Neural cell (in vitro differentiated cells): ENCODE measurements around the gene ST6GALNAC1. TPM values are rescaled to one million over a fixed set of nuclear protein-coding genes. Genes with fewer than 3 reads are reported as not detected.

Experiments used
- H2AFZ ChIP-seq: fragments of 200-600, 300-800 bp; sonication (generic), shearing (Covaris generic); 2 replicates; pipeline ENCODE4 v1.6.0; 2014; ENCODE audit warnings: low read depth, mild to moderate bottlenecking, antibody characterized with exemption, low read length, moderate library complexity
- H3F3A ChIP-seq: fragments of 200-600 bp; shearing (Covaris generic); 2 replicates; pipeline ENCODE4 v1.6.1; 2016; ENCODE audit warnings: mild to moderate bottlenecking, moderate library complexity, mixed read lengths, antibody characterized with exemption, low read length; ENCODE audit not compliant: insufficient read depth, poor library complexity, severe bottlenecking
- H3K27ac ChIP-seq: fragments of 200-600, 300-800 bp; sonication (generic), shearing (Covaris generic); 2 replicates; pipeline ENCODE4 v1.5.1; 2014; ENCODE audit warnings: mild to moderate bottlenecking, low read length, moderate library complexity
- H3K27me3 ChIP-seq: fragments of 300-800, 200-600 bp; sonication (generic), shearing (Covaris generic); 2 replicates; pipeline ENCODE4 v1.6.0; 2014; ENCODE audit warnings: mild to moderate bottlenecking, low read depth, low read length, moderate library complexity; ENCODE audit not compliant: insufficient read depth
- H3K36me3 ChIP-seq: fragments of 300-800, 200-600 bp; sonication (generic), shearing (Covaris generic); 2 replicates; pipeline ENCODE4 v1.5.1; 2014; ENCODE audit warnings: mild to moderate bottlenecking, antibody characterized with exemption, low read length, moderate library complexity; ENCODE audit not compliant: insufficient read depth
- H3K4me2 ChIP-seq: fragments of 300-800, 200-600 bp; sonication (generic), shearing (Covaris generic); 2 replicates; pipeline ENCODE4 v1.6.0; 2014; ENCODE audit warnings: mild to moderate bottlenecking, low read length
- H3K4me3 ChIP-seq: fragments of 300-800, 200-600 bp; sonication (generic), shearing (Covaris generic); 2 replicates; pipeline ENCODE4 v1.5.1; 2014; ENCODE audit warnings: mild to moderate bottlenecking, low read length, moderate library complexity
- H3K79me2 ChIP-seq: fragments of 200-600 bp; shearing (Covaris generic); replicated peaks from 2 replicates; pipeline ENCODE4 v1.6.0; 2014; ENCODE audit warnings: mild to moderate bottlenecking, low read length, moderate library complexity; ENCODE audit not compliant: insufficient read depth
- H3K9ac ChIP-seq: fragments of 300-800, 200-600 bp; sonication (generic), shearing (Covaris generic); 2 replicates; pipeline ENCODE4 v1.6.1; 2016; ENCODE audit warnings: mild to moderate bottlenecking, low read length, mixed read lengths
- H3K9me2 ChIP-seq: fragments of 200-600 bp; shearing (Covaris generic); 2 replicates; pipeline ENCODE4 v1.6.1; 2016; ENCODE audit warnings: mild to moderate bottlenecking, low read length, mixed read lengths; ENCODE audit not compliant: insufficient read depth
- H3K9me3 ChIP-seq: fragments of 200-600, 300-800 bp; sonication (generic), shearing (Covaris generic); 2 replicates; pipeline ENCODE4 v1.6.1; 2016; ENCODE audit warnings: mild to moderate bottlenecking, mixed run types, low read length, moderate library complexity, mixed read lengths
- H4K20me1 ChIP-seq: fragments of 200-600 bp; shearing (Covaris generic); 2 replicates; pipeline ENCODE4 v1.6.1; 2016; ENCODE audit warnings: mild to moderate bottlenecking, mixed run types; ENCODE audit not compliant: insufficient read depth
- CTCF ChIP-seq: fragments of 450-650 bp; IDR thresholded peaks from 2 replicates; pipeline ENCODE4 v1.5.1; 2014; ENCODE audit warnings: antibody characterized with exemption, mild to moderate bottlenecking, moderate library complexity; ENCODE audit not compliant: poor library complexity, severe bottlenecking
- EP300 ChIP-seq: fragments of 450-650 bp; conservative IDR thresholded peaks from 2 replicates; pipeline ENCODE4 v1.6.1; 2014; ENCODE audit warnings: antibody characterized with exemption, mild to moderate bottlenecking, moderate library complexity; ENCODE audit not compliant: poor library complexity, severe bottlenecking
- EZH2 ChIP-seq: fragments of 200-600, 300-800 bp; shearing (Covaris generic), sonication (generic); IDR thresholded peaks from 2 replicates; pipeline ENCODE4 v1.6.1; 2014; ENCODE audit warnings: antibody characterized with exemption, low read length, borderline replicate concordance, mild to moderate bottlenecking; ENCODE audit not compliant: insufficient read depth, poor library complexity, severe bottlenecking
- MXI1 ChIP-seq: fragments of 450-650 bp; conservative IDR thresholded peaks from 2 replicates; pipeline ENCODE4 v1.6.1; 2014; ENCODE audit warnings: antibody characterized with exemption, mild to moderate bottlenecking; ENCODE audit not compliant: poor library complexity, severe bottlenecking
- POLR2AphosphoS5 ChIP-seq: IDR thresholded peaks from 2 replicates; pipeline ENCODE4 v1.6.1; 2012
- RAD21 ChIP-seq: fragments of 450-650 bp; conservative IDR thresholded peaks from 2 replicates; pipeline ENCODE4 v1.6.1; 2014; ENCODE audit warnings: antibody characterized with exemption, mild to moderate bottlenecking, moderate library complexity
- SMC3 ChIP-seq: fragments of 450-650 bp; conservative IDR thresholded peaks from 2 replicates; pipeline ENCODE4 v1.6.1; 2014; ENCODE audit warnings: antibody characterized with exemption, mild to moderate bottlenecking, moderate library complexity; ENCODE audit not compliant: poor library complexity
- TAF1 ChIP-seq: IDR thresholded peaks from 2 replicates; pipeline ENCODE4 v1.6.1; 2012; ENCODE audit warnings: low read depth
- polyA plus RNA-seq: library from polyadenylated mRNA; depleted of rRNA; stranded (reverse); fragments of >200 nt; gene quantifications from 2 replicates; pipeline ENCODE4 v1.2.3, GENCODE V29; 2014
- TF ChIP-seq, protein P1 (sequence below): IDR thresholded peaks from 2 replicates; pipeline ENCODE4 v1.6.1; 2012; ENCODE audit warnings: borderline replicate concordance

ST6GALNAC1 gene
- polyA plus RNA-seq, 1 donor from 2014 or later: not detected

- Histone ChIP-seq H3K27ac (no peak overlapping the region), H3K9ac (no peak overlapping the region), H3K9me2 (no peaks in the 10 kb centered on the region), H3K4me3 (no peak overlapping the region), H3K27me3 (no peaks in the 10 kb centered on the region), H3K9me3 (no peaks in the 10 kb centered on the region), H3K36me3 (no peaks in the 10 kb centered on the region), H3K79me2 (no peaks in the 10 kb centered on the region), H2AFZ (no peak overlapping the region), H3F3A (no peaks in the 10 kb centered on the region), H3K4me2 (no peak overlapping the region), H4K20me1 (no peaks in the 10 kb centered on the region)
- TF ChIP-seq TAF1 (no peak), POLR2AphosphoS5 (no peak), CTCF (no peak), RAD21 (no peak), EZH2 (no peak)
Measured at GRCh38 chr17:76677406-76677805, 33.8 kb upstream of the ST6GALNAC1 start.

- Histone ChIP-seq H3K27ac (no peak overlapping the region), H3F3A (no peaks in the 10 kb centered on the region), H3K4me3 (no peak overlapping the region), H3K27me3 (no peaks in the 10 kb centered on the region), H3K36me3 (no peaks in the 10 kb centered on the region), H2AFZ (no peak overlapping the region), H3K9me3 (no peaks in the 10 kb centered on the region), H3K79me2 (no peaks in the 10 kb centered on the region), H4K20me1 (no peaks in the 10 kb centered on the region), H3K4me2 (no peak overlapping the region), H3K9me2 (no peaks in the 10 kb centered on the region), H3K9ac (no peak overlapping the region)
- TF ChIP-seq RAD21 (no peak), TAF1 (no peak), POLR2AphosphoS5 (no peak), MXI1 (no peak), EP300 (no peak), SMC3 (no peak), EZH2 (no peak), CTCF (no peak)
- TF ChIP-seq, protein P1, sequence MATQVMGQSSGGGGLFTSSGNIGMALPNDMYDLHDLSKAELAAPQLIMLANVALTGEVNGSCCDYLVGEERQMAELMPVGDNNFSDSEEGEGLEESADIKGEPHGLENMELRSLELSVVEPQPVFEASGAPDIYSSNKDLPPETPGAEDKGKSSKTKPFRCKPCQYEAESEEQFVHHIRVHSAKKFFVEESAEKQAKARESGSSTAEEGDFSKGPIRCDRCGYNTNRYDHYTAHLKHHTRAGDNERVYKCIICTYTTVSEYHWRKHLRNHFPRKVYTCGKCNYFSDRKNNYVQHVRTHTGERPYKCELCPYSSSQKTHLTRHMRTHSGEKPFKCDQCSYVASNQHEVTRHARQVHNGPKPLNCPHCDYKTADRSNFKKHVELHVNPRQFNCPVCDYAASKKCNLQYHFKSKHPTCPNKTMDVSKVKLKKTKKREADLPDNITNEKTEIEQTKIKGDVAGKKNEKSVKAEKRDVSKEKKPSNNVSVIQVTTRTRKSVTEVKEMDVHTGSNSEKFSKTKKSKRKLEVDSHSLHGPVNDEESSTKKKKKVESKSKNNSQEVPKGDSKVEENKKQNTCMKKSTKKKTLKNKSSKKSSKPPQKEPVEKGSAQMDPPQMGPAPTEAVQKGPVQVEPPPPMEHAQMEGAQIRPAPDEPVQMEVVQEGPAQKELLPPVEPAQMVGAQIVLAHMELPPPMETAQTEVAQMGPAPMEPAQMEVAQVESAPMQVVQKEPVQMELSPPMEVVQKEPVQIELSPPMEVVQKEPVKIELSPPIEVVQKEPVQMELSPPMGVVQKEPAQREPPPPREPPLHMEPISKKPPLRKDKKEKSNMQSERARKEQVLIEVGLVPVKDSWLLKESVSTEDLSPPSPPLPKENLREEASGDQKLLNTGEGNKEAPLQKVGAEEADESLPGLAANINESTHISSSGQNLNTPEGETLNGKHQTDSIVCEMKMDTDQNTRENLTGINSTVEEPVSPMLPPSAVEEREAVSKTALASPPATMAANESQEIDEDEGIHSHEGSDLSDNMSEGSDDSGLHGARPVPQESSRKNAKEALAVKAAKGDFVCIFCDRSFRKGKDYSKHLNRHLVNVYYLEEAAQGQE: no peak
Measured at GRCh38 chr17:76676629-76677028, 33.1 kb upstream of the ST6GALNAC1 start.
